ENCODE measurements around the gene AUP1. TPM values are rescaled to one million over a fixed set of nuclear protein-coding genes. Genes with fewer than 3 reads are reported as not detected.

The AUP1 gene
- total and polyA plus RNA-seq, 10 of the 15 experiments (the other 5 are each of a cell fraction or from before 2014, with no cell fraction given) = 39.1 to 215 (median 138) TPM

GRCh38 chr2:74533464-74533863, 4.0 kb upstream of the AUP1 start:
- no TSS peak for BruUV-seq (replicated peaks)
- ChIA-PET POLR2A (interaction anchor here (0.5 to 5.4 kb wide), 7 partner anchors 11 to 75 kb away, joined by 3 to 66 read pairs (median 4); partner anchors contain the start of gene WBP1), CTCF (interaction anchor here (1.2 to 10.4 kb wide), 7 partner anchors 13 to 283 kb away, joined by 3 to 226 read pairs (median 56); partner anchors contain the start of genes CCDC142, PCGF1 and TTC31), RAD21 (ENCODE audit: unreplicated experiment) (interaction anchor here (0.7 to 5.1 kb wide), 7 partner anchors 11 to 55 kb away, joined by 3 to 49 read pairs (median 3); partner anchors contain the start of gene PCGF1), SMC1A (ENCODE audit: uncharacterized antibody, unreplicated experiment) (interaction anchor here (1.5 to 9.9 kb wide), 9 partner anchors 13 to 79 kb away, joined by 4 to 208 read pairs (median 30); partner anchors contain the start of genes INO80B and PCGF1)
- Histone ChIP-seq H2AFZ (ENCODE audit: control insufficient read depth, low read depth, low read length) (no peak overlapping the region), H3K4me2 (ENCODE audit: control insufficient read depth, insufficient read depth) (no peak overlapping the region), H3K27me3 (replicated peaks in 1 of 2; ENCODE audit: control insufficient read depth in 2 of 2, insufficient read depth in 2 of 2, low read length in 1 of 2) (no peaks in the 10 kb centered on the region), H3K27ac (ENCODE audit: control insufficient read depth, insufficient read depth) (no peak overlapping the region), H3K9ac (ENCODE audit: control insufficient read depth, insufficient read depth, low read length) (no peak overlapping the region), H3K4me1 (ENCODE audit: control insufficient read depth, insufficient read depth, low read length) (peaks cover 16% of the 10 kb centered on the region), H3K9me3 (replicated peaks; ENCODE audit: control insufficient read depth, insufficient read depth, low read length) (no peaks in the 10 kb centered on the region), H3K79me2 (ENCODE audit: control insufficient read depth, insufficient read depth, low read length) (peaks cover 37% of the 10 kb centered on the region), H4K20me1 (ENCODE audit: control insufficient read depth, insufficient read depth) (no peaks in the 10 kb centered on the region), H3K36me3 (ENCODE audit: control insufficient read depth in 2 of 2, insufficient read depth in 2 of 2, low read length in 1 of 2) (peaks cover 8 to 26% of the 10 kb centered on the region in 2 experiments), H3K4me3 (no peak overlapping the region)
- TF ChIP-seq POLR2A (IDR thresholded peaks at IDR 0.05; ENCODE audit: low read depth, low read length) = peak; percentile 9; the same call in 1 of the 2 replicates
- TF ChIP-seq MEF2A (IDR thresholded peaks at IDR 0.05; ENCODE audit: insufficient read depth, low read depth, low read length) = no peak
- TF ChIP-seq ZZZ3 (IDR thresholded peaks at IDR 0.05; ENCODE audit: control insufficient read depth, insufficient read length, low read depth) = no peak
- TF ChIP-seq, protein P1, sequence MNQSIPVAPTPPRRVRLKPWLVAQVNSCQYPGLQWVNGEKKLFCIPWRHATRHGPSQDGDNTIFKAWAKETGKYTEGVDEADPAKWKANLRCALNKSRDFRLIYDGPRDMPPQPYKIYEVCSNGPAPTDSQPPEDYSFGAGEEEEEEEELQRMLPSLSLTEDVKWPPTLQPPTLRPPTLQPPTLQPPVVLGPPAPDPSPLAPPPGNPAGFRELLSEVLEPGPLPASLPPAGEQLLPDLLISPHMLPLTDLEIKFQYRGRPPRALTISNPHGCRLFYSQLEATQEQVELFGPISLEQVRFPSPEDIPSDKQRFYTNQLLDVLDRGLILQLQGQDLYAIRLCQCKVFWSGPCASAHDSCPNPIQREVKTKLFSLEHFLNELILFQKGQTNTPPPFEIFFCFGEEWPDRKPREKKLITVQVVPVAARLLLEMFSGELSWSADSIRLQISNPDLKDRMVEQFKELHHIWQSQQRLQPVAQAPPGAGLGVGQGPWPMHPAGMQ (IDR thresholded peaks at IDR 0.05; ENCODE audit: borderline replicate concordance) = no peak
- no peak for DNase-seq (ENCODE audit: low read depth, low spot score)
- no peak for ATAC-seq
- in situ Hi-C loops (cut with MboI) = no loop called here
- FAIRE-seq = no peak
- WGBS (ENCODE audit: insufficient coverage, insufficient replicate concordance, low lambda C conversion rate, missing lambda C conversion rate) = 75% methylated on average over 4 of the region's 4 CpGs
- intact Hi-C loops (cut with micrococcal nuclease; ENCODE audit: unreplicated experiment) = no loop called here

DNA sequence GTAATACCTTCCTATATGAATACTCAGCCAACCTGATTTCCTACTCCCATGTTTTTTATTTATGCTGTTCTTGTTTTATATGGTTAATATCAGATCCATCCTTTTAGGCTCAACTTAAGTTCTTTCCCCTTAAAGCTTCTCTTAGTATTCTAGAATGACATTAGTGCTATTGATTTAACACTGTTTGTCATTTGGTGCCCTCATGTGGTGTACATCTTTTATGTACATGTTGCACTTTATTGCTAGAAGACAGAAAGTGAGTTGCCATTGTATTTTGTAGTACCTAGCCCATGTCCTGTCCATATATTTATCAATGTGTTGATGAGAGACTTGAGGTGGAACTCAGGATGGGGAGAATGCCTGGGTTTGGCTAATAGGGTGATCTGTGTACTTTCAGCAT, 2.7 kb upstream of the AUP1 start:
- H3K4me1 ChIP-seq (ENCODE audit: control insufficient read depth, insufficient read depth, low read length) = peaks cover 23% of the 10 kb centered on the region
- ChIA-PET POLR2A (interaction anchor here (0.5 to 5.4 kb wide), 13 partner anchors 14 to 77 kb away, joined by 3 to 66 read pairs (median 6); partner anchors contain the start of genes CCDC142, INO80B, PCGF1 and TTC31), CTCF (interaction anchor here (0.5 to 10.4 kb wide), 27 partner anchors 14 to 570 kb away, joined by 3 to 226 read pairs (median 5); partner anchors contain the start of genes CCDC142, MOGS, MRPL53 and PCGF1), SMC1A (ENCODE audit: uncharacterized antibody, unreplicated experiment) (interaction anchor here (0.6 to 9.9 kb wide), 24 partner anchors 14 to 197 kb away, joined by 3 to 208 read pairs (median 8); partner anchors contain the start of genes CCDC142, INO80B, PCGF1 and TTC31), RAD21 (ENCODE audit: unreplicated experiment) (interaction anchor here (0.9 to 7.5 kb wide), 17 partner anchors 12 to 282 kb away, joined by 3 to 158 read pairs (median 4); partner anchors contain the start of genes CCDC142, LOXL3, PCGF1 and TTC31)
- peak overlapping the region; percentile 95 for H3K4me2 ChIP-seq (ENCODE audit: control insufficient read depth, insufficient read depth)
- intact Hi-C loops (cut with micrococcal nuclease; ENCODE audit: unreplicated experiment) (loop anchor here (1.0 kb wide), 1 partner anchor 49 kb away; the partner anchor contains the start of gene TTC31), in situ Hi-C loops (cut with MboI) (no loop called here)
- ATAC-seq (no peak), FAIRE-seq (peak; percentile 44), DNase-seq (ENCODE audit: low read depth, low spot score) (no peak)
- H3K36me3 ChIP-seq (ENCODE audit: control insufficient read depth in 2 of 2, insufficient read depth in 2 of 2, low read length in 1 of 2) = peaks cover 9 to 29% of the 10 kb centered on the region in 2 experiments
- peaks cover 49% of the 10 kb centered on the region for H3K79me2 ChIP-seq (ENCODE audit: control insufficient read depth, insufficient read depth, low read length)
- TF ChIP-seq ETV6 (conservative IDR thresholded peaks at IDR 0.05 in 1 of 2, IDR thresholded peaks at IDR 0.05 in 1 of 2; ENCODE audit: borderline replicate concordance in 1 of 2, low read depth in 1 of 2) (no peak), CTCF (IDR thresholded peaks at IDR 0.05 in 2 of 3, conservative IDR thresholded peaks at IDR 0.05 in 1 of 3; ENCODE audit: control insufficient read depth in 2 of 3, extremely low read depth in 1 of 3, insufficient read depth in 1 of 3, low read depth in 3 of 3, low read length in 3 of 3) (peak; percentile 25 to 60 (median 41); a peak in 4 of 6 replicates), SMC3 (IDR thresholded peaks at IDR 0.05; ENCODE audit: borderline replicate concordance, low read length) (peak; percentile 44; the same call in 1 of the 2 replicates), NR2C1 (IDR thresholded peaks at IDR 0.05) (no peak), RAD21 (IDR thresholded peaks at IDR 0.05; ENCODE audit: insufficient read depth, low read depth, low read length) (peak; percentile 70)
- no peak overlapping the region for H2AFZ ChIP-seq (ENCODE audit: control insufficient read depth, low read depth, low read length)
- BruUV-seq (replicated peaks) = no TSS peak
- no peaks in the 10 kb centered on the region for H3K27me3 ChIP-seq (replicated peaks in 1 of 2; ENCODE audit: control insufficient read depth in 2 of 2, insufficient read depth in 2 of 2, low read length in 1 of 2)
- no peaks in the 10 kb centered on the region for H3K9me3 ChIP-seq (replicated peaks; ENCODE audit: control insufficient read depth, insufficient read depth, low read length)
- H3K4me3 ChIP-seq = peak overlapping the region; percentile 94; the same call in 1 of the 2 replicates
- H3K27ac ChIP-seq (ENCODE audit: control insufficient read depth, insufficient read depth) = peak overlapping the region; percentile 96; the same call in 1 of the 2 replicates
- no peak overlapping the region for H3K9ac ChIP-seq (ENCODE audit: control insufficient read depth, insufficient read depth, low read length)
- no peaks in the 10 kb centered on the region for H4K20me1 ChIP-seq (ENCODE audit: control insufficient read depth, insufficient read depth)

All from GM12878 (cell line).